CD4-positive, alpha-beta T cell treated with Interferon alpha-2 for 1 hour (primary cell): ENCODE results near the gene NSL1.

Experiments used
- DNase-seq, 2 donors: peaks; one replicate each; pipeline ENCODE4 v3.0.0-alpha.2; 2020 to 2022

Gene NSL1, protein sequence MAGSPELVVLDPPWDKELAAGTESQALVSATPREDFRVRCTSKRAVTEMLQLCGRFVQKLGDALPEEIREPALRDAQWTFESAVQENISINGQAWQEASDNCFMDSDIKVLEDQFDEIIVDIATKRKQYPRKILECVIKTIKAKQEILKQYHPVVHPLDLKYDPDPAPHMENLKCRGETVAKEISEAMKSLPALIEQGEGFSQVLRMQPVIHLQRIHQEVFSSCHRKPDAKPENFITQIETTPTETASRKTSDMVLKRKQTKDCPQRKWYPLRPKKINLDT

DNA sequence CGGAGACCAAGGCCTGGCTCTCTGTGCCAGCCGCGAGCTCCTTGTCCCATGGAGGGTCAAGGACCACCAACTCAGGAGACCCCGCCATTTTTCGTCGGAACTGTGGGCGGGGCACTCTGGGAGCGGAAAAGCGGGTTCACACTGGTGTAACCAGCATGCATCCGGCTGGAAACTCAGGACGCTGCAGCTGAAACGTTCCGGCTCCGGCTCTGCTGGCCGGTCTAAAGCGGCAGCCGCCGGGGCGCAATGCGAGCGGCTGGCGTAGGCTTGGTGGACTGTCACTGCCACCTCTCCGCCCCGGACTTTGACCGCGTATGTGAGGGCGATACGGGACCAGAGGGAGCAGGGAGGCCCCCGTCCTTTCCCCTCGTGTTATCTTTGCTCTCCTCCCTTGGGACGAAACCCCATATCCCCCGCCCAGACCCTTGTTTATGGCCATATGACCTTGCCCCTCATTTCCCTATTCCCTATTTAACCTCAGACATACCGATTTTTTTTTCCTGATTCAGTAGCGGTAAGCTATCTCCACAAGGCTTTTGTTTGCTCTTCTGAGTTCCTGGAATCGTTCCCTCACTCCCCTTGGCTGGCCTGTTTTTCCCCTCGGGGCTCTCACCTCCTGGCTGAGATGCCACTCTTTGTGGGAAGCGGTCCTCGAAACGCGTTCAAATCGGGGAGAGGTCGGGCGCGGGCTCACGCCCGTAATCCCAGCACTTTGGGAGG, at the start of gene NSL1, which contains the start of gene TATDN3:
Gene NSL1 (minus strand): TSS at position 102 of the 720 bp plus-strand sequence. CDS start 14 bp downstream, at position 88.
Gene TATDN3 (plus strand): TSS at position 219 of the 720 bp plus-strand sequence. CDS start 28 bp downstream, at position 247.
- peak; percentile 88 to 96 for DNase-seq

- no peak for DNase-seq
These were observed 46.6 kb upstream of the NSL1 start for GRCh38 chr1:212838145-212838544.

GRCh38 chr1:212833211-212834207, 41.9 kb upstream of the NSL1 start:
- peak in 1 of 2 donors; percentile 6 for DNase-seq

DNA sequence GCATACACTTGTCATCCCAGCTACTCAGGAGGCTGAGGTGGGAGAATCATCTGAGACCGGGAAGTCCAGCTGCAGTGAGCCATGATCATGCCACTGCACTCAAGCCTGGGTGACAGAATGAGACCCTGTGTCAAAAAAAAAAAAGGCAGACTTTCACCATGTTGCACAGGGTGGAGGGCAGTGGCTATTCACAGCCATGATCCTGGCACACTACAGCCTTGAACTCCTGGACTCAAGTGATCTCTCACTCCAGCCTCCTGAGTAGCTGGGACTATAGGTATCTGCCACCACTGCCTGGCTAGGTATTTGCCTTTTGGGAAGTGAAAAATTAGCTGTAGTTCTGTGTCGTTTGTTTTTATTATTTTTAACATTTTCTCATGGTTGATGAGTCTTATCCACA, 36.8 kb upstream of the NSL1 start:
- DNase-seq, result no peak

- DNase-seq, result no peak
These were observed 36.3 kb upstream of the NSL1 start for GRCh38 chr1:212827831-212828278.

DNA sequence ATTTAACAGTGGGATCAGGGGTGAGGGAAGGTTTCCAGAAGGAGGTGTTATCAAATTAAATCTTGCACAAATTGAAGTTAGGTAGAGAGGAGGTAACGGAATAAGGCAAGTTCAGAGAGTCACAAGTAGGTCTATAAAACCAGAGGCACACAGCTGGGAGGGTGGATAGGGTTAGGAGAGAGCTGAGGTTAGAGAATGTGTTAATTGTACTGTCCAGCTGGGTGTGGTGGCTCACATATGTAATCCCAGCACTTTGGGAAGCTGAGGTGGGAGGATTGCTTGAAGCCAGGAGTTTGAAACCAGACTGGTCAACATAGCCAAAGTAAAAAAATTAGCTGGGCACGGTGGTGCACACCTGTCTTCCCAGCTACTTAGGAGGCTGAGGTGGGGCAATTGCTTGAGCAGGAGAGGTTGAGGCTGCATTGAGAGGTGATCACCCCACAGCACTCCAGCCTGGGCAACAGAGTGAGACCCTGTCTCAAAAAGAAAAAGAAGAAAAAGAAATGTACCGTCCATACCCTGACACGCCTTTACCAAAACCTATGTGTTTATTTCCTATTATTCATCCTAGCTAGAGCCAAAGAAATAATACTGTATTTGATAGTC, 35.7 kb upstream of the NSL1 start:
- no peak for DNase-seq

GRCh38 chr1:212825798-212826452, 34.3 kb upstream of the NSL1 start:
- DNase-seq, result no peak

DNA sequence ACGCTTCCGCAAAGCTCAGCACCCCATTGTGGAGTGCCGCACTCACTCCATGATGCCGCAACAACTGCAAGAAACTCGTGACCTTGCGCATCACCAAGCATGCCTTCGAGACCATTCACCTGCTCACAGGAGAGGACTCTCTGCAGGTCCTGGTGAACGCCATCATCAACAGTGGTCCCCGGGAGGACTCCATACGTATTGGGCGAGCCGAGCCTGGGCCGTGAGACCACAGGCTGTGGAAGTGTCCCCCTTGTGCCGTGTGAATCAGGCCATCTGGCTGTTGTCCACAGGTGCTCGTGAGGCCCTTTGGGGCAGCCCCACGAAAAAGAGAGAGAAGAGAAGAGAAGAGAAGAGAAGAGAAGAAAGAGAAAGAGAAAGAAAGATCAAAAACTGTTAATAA, 32.6 kb upstream of the NSL1 start:
- no peak for DNase-seq

- no peak for DNase-seq
These were observed 31.4 kb upstream of the NSL1 start for GRCh38 chr1:212822956-212823355.

GRCh38 chr1:212820969-212821368, 29.4 kb upstream of the NSL1 start:
- DNase-seq, result no peak

GRCh38 chr1:212819726-212820125, 28.1 kb upstream of the NSL1 start:
- DNase-seq, result no peak

DNA sequence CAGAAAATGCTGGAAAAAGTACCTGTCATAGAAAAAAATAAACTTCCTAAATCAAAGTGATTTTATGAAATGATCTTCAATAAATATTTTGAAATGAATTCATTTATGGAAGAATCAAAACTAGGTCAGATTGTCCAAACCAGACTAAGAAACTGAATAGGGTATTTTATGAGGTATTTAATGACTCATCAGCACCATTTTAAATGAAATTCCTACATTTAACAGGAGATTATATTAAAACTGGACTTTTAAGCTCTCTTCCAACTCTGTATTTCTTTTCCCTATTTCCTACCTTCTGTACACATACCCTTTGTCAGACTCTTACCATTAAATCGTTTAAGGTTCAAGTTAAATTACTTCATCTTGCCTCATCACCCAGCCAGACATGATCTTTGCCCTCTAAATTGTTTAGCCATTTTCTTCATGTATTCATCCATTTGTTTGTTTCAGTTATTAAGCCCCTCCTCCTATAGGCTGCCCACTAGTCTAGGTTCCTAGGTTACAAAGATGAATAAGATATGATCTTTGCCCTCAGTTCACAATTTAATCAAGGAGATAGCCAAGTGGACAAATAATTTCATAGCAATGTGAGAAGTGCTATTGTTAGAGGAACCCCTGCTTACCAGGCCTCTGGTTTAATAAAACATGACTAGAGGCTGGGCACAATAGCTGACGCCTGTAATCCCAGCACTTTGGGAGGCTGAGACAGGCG, 25.1 kb upstream of the NSL1 start:
- DNase-seq, result no peak

GRCh38 chr1:212814537-212815334, 23.2 kb upstream of the NSL1 start:
- peak in 1 of 2 donors; percentile 20 for DNase-seq

GRCh38 chr1:212805767-212806166, 14.2 kb upstream of the NSL1 start:
- no peak for DNase-seq

DNA sequence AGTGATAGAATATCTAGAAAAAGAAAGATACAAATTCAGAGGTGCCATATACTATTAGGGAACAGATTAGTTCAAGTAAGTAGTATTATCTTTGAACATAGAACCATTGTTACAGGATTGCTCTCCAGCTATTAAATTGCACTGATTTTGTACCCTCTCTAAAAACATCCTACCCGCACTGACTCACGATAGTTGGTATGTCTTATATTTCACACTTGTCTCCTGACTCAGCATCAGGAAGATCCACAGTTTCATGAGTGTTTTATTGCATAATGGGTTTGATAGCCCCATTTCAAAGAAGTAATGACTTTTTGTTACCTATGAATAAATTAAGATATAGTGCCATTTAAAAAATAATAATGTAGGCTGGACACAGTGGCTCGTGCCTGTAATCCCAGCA, 6.1 kb upstream of the NSL1 start:
- no peak for DNase-seq

- DNase-seq, result peak; percentile 38 to 40
These were observed 3.0 kb upstream of the NSL1 start for GRCh38 chr1:212794561-212795014.

DNA sequence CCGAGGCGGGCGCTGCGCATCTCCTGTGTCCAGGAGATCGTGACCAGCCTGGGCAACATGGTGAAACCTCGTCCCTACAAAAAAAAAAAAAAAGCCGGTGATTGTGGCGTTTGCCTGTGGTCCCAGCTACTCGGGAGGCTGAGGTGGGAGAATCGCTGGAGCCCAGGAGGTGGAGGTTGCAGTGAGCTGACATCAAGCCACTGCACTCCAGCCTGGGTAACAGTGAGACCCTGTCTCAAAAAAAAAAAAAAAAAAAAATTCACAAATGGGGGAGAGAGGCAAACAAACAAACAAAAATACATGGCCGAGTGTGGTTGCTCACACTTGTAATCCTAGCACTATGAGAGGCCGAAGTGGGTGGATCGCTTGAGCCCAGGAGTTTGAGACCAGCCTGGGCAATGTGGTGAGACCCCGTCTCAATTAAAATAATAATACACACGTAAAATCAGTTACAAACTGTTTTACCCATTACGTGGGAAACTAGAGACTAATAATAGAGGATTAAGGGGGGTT, 875 bp upstream of the NSL1 start:
- no peak for DNase-seq

GRCh38 chr1:212791261-212791675, 309 bp downstream of the NSL1 start:
- no peak for DNase-seq

GRCh38 chr1:212785871-212786270, 5.7 kb downstream of the NSL1 start:
- no peak for DNase-seq

GRCh38 chr1:212783976-212784375, 7.6 kb downstream of the NSL1 start:
- no peak for DNase-seq
